GM19395 (cell line): ENCODE data around the gene CPNE8.
"Not testable (repeated sequence)": the region's sequence is repeated elsewhere in the genome, so short reads cannot be mapped to it uniquely, and the experiment has no call there.

ENCODE experiments used
- ATAC-seq: cut with Tn5 transposase; IDR thresholded peaks from one replicate; pipeline ENCODE4 v1.9.1; 2021; ENCODE audit warnings: mild to moderate bottlenecking, moderate library complexity; ENCODE audit not compliant: unreplicated experiment

Gene CPNE8

GRCh38 chr12:38744041-38744440 is 161.3 kb downstream of the CPNE8 start:
- no peak for ATAC-seq

GRCh38 chr12:38742496-38742895 is 162.9 kb downstream of the CPNE8 start:
- not testable (repeated sequence) for ATAC-seq

GRCh38 chr12:38736821-38737220 is 168.6 kb downstream of the CPNE8 start:
- no peak for ATAC-seq

- ATAC-seq, result no peak
Measured at GRCh38 chr12:38732761-38733160, 172.6 kb downstream of the CPNE8 start.

- ATAC-seq, result no peak
Measured at GRCh38 chr12:38728894-38729293, 176.5 kb downstream of the CPNE8 start.

- no peak for ATAC-seq
Measured at GRCh38 chr12:38721611-38722252, 183.7 kb downstream of the CPNE8 start.

- ATAC-seq, result no peak
Measured at GRCh38 chr12:38720661-38721060, 184.7 kb downstream of the CPNE8 start.

GRCh38 chr12:38713294-38713693 is 192.1 kb downstream of the CPNE8 start:
- no peak for ATAC-seq

- peak; percentile 87 for ATAC-seq
Measured at GRCh38 chr12:38711054-38711453, 194.3 kb downstream of the CPNE8 start.

GRCh38 chr12:38708466-38708865 is 196.9 kb downstream of the CPNE8 start:
- no peak for ATAC-seq

- no peak for ATAC-seq
Measured at GRCh38 chr12:38707648-38708047, 197.7 kb downstream of the CPNE8 start.

GRCh38 chr12:38697289-38697688 is 208.1 kb downstream of the CPNE8 start:
- no peak for ATAC-seq

- no peak for ATAC-seq
Measured at GRCh38 chr12:38695057-38695456, 210.3 kb downstream of the CPNE8 start.

- no peak for ATAC-seq
Measured at GRCh38 chr12:38691164-38691563, 214.2 kb downstream of the CPNE8 start.

GRCh38 chr12:38690646-38691045 is 214.7 kb downstream of the CPNE8 start:
- no peak for ATAC-seq

GRCh38 chr12:38689704-38690103 is 215.7 kb downstream of the CPNE8 start:
- ATAC-seq, result no peak

GRCh38 chr12:38689195-38689594 is 216.2 kb downstream of the CPNE8 start:
- no peak for ATAC-seq

GRCh38 chr12:38682521-38682920 is 222.9 kb downstream of the CPNE8 start:
- ATAC-seq, result no peak

GRCh38 chr12:38669530-38669929 is 235.9 kb downstream of the CPNE8 start:
- ATAC-seq, result no peak

GRCh38 chr12:38669081-38669480 is 236.3 kb downstream of the CPNE8 start:
- no peak for ATAC-seq

GRCh38 chr12:38666425-38666824 is 239.0 kb downstream of the CPNE8 start:
- no peak for ATAC-seq

- peak; percentile 73 for ATAC-seq
Measured at GRCh38 chr12:38664661-38665269, 240.6 kb downstream of the CPNE8 start.

- ATAC-seq, result no peak
Measured at GRCh38 chr12:38662829-38663228, 242.6 kb downstream of the CPNE8 start.
